ENCODE measurements around the gene CLRN1. TPM values are rescaled to one million over a fixed set of nuclear protein-coding genes. Genes with fewer than 3 reads are reported as not detected.
"Not testable (repeated sequence)": the region's sequence is repeated elsewhere in the genome, so short reads cannot be mapped to it uniquely, and the experiment has no call there.

CLRN1 gene
- total RNA-seq = not detected
- long read RNA-seq = 0 reads

GRCh38 chr3:150972366-150973071 is at the start of gene CLRN1:
CLRN1 (minus strand) TSS chr3:150972727; CDS start chr3:150972708, 19 bp downstream.
- no peak for DNase-seq (ENCODE audit: low spot score)

DNA sequence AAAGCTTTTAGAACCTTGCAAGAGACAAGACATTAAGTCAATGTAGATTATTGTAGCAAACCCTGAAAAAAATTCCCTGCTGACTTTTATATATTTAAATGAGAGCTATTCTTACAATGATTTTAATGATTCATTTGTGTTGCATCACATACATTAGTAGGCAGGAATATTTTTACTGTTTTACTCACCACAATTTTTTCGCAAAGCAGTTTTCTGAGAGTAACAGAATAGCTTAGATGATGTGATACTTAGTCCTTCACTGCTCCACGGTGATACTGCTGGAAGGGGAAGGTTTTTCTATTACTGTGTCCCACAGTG is 43.9 kb upstream of the CLRN1 start:
- no peak for DNase-seq (ENCODE audit: low spot score)

DNA sequence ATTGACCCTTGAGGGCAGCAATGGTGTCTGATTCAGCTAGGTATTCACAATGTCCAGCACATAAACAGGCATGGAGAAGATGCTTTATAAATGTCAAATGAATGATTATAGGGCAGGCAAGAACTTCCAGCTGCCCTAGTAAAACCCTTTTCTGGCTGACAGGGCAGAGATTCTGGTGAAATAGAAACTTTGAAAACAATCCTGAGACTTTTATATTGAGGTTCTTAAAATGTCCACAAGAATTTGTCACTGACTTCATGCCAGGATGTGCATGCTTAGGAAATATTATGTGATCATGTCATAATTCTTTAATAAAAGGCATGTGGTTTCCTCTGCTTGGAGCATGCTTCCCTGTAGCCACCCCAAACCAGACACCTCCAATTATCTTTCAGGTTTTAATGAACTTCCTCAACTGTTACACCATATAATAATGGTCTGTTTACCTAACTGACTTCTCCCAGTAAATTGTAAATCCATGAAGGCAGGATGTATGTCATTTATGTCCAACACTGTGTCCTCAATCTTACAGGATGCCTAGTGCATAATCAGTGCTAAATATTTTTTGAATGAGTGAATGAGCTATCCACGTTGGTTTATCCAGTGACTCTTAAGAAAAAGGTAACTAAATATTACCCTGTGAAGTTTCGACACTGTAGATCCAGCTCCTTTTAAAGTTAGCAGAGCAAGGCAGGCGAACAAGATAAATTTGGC is 43.4 kb upstream of the CLRN1 start:
- no peak for DNase-seq (ENCODE audit: low spot score)

GRCh38 chr3:151015181-151015580 is 42.7 kb upstream of the CLRN1 start:
- no peak for DNase-seq (ENCODE audit: low spot score)

DNA sequence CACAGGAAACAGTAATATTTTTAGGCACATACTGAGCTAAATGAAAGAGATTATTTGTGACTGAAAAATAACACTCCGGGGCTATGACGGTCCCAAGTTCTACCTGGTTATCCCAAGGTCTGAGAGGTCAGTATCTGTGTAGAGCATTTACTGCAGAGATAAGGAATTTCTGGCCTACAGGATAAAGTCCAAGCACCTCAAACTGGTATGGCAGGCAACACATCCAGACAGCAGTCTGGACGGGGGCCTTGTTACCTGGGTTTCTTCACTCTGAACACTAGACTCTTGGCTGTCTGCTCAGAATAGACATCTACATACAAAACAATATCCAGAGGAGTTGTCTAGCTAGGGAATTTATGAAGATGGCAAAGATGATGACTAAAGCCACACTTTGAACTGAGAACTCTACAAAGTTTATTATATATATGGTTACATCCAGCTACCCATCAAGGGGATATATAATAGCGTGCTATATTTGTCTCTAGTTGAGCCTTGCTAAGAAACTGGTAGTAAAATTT is 42.0 kb upstream of the CLRN1 start:
- no peak for DNase-seq (ENCODE audit: low spot score)

DNA sequence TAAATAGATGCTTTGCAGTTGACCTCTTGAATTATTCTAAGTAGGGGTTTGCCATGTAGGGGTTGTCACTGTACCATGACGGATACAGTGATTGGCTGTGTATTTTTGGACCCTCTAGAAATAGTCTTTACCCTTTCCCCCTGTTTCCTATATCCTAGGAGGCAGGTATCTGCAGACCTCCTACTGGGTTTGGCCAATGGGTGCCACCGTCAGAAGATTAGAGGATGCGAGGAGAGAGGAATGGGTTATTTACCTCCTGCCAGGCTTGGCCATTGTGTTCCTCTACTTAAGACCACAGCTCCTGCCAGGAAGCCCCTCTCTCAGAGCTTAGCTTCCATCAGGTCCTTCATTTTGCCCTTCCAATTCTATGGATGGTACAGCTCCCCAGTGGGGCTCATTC is 40.2 kb upstream of the CLRN1 start:
- DNase-seq (ENCODE audit: low spot score) = no peak

- DNase-seq (ENCODE audit: low spot score) = no peak
These were observed 38.9 kb upstream of the CLRN1 start for GRCh38 chr3:151011427-151011826.

- no peak for DNase-seq (ENCODE audit: low spot score)
These were observed 37.5 kb upstream of the CLRN1 start for GRCh38 chr3:151009981-151010380.

- DNase-seq (ENCODE audit: low spot score) = no peak
These were observed 36.9 kb upstream of the CLRN1 start for GRCh38 chr3:151009430-151009829.

DNA sequence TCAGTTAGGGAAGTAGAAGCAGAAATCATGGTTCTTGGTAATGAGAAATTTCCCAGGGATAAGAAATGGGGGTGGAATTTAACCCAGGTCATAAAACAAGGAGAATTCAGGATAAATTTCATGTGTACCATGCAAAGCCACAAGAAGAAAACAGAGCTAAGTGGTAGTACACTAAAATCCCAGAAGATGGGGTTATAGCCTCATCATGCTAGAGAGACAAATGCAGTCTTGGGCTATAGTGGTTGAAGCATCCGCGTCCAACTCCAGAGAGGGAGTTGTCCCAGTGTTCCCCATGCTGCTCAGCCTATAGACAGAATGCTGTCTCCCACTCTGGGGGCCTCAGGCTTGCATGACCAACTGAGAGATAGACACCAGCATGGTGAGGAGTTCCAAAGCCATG is 36.2 kb upstream of the CLRN1 start:
- no peak for DNase-seq (ENCODE audit: low spot score)

GRCh38 chr3:151003768-151004134 is 31.2 kb upstream of the CLRN1 start:
- DNase-seq (ENCODE audit: low spot score) = no peak

DNA sequence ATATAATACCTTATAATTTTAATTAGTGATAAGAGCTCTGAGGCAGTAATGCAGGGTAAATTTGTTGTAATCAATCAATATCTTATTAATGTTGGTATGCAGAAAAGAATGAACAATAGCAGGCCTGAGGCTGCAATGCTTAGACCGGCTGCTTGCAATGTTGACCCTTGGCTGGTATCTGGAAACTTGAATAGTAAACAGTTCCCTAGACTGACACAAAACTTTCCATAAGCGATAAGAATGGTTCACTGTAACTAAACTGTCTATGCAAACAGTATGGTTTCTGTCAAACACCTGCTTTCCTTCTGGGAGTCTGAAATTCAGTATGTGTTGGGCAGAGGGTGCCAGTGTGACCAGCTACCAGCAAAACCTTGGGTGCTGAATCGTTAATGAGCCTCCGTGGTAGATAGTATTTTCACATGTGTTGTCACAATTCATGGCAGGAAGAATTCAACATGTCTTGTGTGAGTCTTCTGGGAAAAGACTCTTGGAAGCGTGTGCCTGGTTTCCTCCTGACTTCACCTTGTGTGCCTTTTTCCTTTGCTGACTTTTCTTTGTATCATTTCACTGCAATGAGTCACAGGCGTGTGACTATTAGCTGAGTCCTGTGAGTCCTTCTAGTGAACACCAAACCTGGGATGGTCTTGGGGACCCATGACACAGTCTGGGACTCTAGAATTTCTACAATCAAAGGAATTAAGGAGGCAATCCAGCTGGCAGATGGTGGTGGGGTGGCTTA is 30.7 kb upstream of the CLRN1 start:
- no peak for DNase-seq (ENCODE audit: low spot score)

- no peak for DNase-seq (ENCODE audit: low spot score)
These were observed 29.8 kb upstream of the CLRN1 start for GRCh38 chr3:151002003-151002981.

DNA sequence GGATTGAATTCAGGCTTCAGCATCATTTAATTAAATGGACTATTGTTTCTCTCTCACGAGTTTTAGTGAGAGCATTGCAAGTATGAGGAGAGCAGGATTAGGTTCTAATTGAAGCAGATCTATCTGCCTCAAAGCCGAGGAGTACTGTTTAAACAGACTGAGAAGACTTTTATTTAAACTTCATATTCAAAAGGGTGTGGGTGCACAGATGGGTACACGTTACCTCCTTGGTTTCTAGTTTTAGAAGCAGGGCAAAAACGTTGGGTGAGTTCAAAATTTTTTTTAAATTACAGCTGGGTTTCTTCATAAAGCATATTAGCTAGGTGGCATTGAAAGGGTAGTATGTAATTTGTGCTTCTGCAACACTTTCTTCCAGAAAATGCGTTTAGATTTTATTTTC is 26.5 kb upstream of the CLRN1 start:
- no peak for DNase-seq (ENCODE audit: low spot score)

- no peak for DNase-seq (ENCODE audit: low spot score)
These were observed 24.2 kb upstream of the CLRN1 start for GRCh38 chr3:150996731-150997130.

DNA sequence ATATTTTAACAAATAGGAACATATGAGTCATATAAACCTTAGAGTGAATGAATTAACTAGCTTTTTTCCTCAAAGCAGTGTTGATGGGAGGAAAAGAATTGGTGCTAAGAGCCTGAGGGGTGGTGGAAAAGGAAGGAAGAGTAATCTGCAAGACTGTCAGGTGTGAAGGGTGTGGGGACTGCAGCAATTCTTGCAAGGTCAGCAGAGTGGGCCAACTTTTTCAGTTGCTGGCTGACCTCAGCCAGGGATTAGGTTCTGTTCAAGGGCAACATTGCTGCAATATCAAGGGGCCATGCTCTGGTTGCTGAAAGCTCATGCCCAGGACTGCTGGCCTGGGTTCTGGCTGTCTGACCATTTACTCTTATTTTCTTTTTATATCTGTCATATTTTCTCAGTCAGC is 23.0 kb upstream of the CLRN1 start:
- DNase-seq (ENCODE audit: low spot score) = no peak

DNA sequence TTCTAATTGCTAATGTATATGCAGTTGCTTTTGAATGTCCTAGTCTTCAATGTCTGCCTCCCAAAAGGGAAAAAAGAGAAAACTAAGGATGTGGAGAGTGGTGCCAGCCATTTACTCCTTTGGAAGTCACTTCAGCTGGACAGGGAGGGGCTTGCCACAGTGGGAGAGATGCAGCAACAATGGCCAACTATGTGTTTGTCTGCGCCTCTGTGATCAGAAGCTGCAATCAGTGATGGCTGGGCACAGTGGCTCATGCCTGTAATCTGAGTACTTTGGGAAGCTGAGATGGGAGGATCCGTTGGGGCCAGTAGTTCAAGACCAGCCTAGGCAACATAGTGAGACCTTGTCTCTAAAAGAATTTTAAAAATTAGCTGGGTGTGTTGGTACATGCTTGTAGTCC is 16.7 kb upstream of the CLRN1 start:
- no peak for DNase-seq (ENCODE audit: low spot score)

DNA sequence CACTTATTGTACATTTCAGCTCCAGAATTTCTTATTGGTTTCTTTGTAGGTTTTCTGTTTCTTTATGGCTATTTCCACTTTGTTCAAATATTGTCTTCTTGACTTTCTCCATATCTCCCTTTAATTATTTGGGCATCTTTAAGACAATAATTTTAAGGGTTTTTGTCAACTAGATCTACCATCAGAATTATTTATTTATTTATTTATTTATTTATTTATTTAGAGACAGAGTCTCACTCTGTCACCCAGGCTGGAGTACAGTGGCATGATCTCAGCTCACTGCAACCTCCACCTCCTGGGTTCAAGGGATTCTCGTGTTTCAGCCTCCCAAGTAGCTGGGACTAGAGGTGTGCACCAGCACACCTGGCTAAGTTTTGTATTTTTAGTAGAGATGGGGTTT is 15.9 kb upstream of the CLRN1 start:
- DNase-seq (ENCODE audit: low spot score) = not testable (repeated sequence)

DNA sequence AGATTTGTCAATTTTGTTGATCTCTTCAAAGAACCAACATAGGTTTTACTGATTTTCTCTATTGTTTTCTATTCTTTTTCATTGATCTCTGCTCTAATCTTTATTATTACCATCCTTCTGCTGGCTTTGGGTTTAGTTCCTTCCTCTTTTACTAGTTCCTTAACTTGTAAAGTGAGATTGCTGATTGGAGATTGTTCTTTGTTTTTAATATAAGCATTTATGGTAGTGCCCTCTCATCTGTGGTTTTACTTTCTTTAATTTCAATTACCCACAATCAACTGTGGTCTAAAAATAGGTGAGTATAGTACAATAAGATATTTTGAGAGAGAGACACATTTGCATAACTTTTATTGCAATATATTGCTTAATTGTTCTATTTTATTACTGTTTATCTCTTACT is 13.2 kb upstream of the CLRN1 start:
- no peak for DNase-seq (ENCODE audit: low spot score)

DNA sequence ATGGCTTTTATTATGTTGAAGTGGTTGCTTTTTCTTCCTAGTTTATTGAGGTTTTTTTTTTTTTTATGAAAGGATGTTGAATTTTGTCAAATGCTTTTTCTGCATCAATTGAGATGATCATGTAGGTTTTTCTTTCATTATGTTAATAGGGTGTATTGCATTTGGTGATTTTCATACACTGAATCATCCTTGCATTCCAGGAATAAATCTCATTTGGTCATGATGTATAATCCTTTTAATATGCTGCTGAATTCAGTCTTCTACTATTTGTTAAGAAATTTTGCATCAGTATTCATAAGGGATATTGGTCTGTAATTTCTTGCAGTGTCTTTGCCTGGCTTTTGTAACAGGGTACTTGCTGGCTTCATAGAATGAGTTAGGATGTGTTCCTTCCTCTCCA is 11.5 kb upstream of the CLRN1 start:
- DNase-seq (ENCODE audit: low spot score) = no peak

DNA sequence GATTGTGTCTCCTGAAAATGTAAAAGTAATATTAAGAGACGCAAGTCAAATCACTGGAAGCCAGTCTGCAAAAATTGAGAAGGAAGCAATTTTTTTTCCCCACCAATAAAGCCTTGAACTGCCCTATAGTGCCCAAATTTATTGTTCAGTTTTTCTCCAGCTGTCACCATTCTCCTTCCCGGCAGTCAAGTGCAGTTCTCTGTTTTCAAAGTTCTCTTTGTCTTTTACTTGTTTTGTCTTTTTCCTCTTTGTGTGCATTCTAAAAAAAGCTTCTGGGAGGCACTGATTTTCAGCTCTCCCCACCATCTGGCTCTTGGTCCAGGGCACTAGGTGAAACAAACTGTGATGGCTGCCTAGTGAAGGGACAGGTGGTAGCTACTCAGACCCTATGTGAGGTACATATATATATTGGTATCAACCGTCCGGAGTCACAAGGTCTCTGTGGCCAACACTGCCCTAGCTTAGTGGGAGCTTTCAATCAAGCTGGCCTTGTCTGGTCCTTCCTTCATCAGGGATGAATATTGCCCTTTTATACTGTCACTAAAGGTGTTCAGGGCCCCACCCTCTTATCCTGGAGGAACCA is 6.1 kb upstream of the CLRN1 start:
- no peak for DNase-seq (ENCODE audit: low spot score)

Measured in mesenteric fat pad (tissue), 1 donor.